Fibroblast of lung (primary cell): Measurements from ENCODE around the gene KIAA1671. TPM values are rescaled to one million over a fixed set of nuclear protein-coding genes. Genes with fewer than 3 reads are reported as not detected.

Experiments used
- DNase-seq, 2 donors: peaks; one replicate each; pipeline versions ENCODE4 v3.0.0 to v3.0.0-alpha.2; 2010; ENCODE audit warnings: low read depth in 2 of 2
- H2AFZ ChIP-seq: 2 replicates; pipeline ENCODE4 v1.5.1; 2012; ENCODE audit warnings: low read length, control low read depth, inconsistent platforms
- H3K27ac ChIP-seq: 2 replicates; pipeline ENCODE4 v1.5.1; 2011; ENCODE audit warnings: low read length, control low read depth; ENCODE audit not compliant: insufficient read depth
- H3K27me3 ChIP-seq: 2 replicates; pipeline ENCODE4 v1.5.1; 2011; ENCODE audit warnings: mild to moderate bottlenecking, low read length; ENCODE audit not compliant: control insufficient read depth, insufficient read depth
- H3K36me3 ChIP-seq: 2 replicates; pipeline ENCODE4 v1.5.1; 2011; ENCODE audit warnings: low read length; ENCODE audit not compliant: control insufficient read depth, insufficient read depth
- H3K4me1 ChIP-seq: 2 replicates; pipeline ENCODE4 v1.5.1; 2011; ENCODE audit warnings: low read length; ENCODE audit not compliant: control insufficient read depth, insufficient read depth; ENCODE audit errors: extremely low read depth
- H3K4me2 ChIP-seq: 2 replicates; pipeline ENCODE4 v1.5.1; 2011; ENCODE audit warnings: low read length, control low read depth; ENCODE audit not compliant: insufficient read depth; ENCODE audit errors: extremely low read depth
- H3K4me3 ChIP-seq, 4 experiments: fragments of 200-600 bp in 1 of 4; sonication (generic) in 1 of 4; replicated peaks in 1 of 4; 2 replicates each; pipeline ENCODE4 v1.5.1; 2011 to 2016; ENCODE audit warnings: low read length in 4 of 4, low read depth in 3 of 4, mild to moderate bottlenecking in 3 of 4, control low read depth in 2 of 4, inconsistent platforms in 1 of 4, mixed read lengths in 1 of 4; ENCODE audit not compliant: insufficient read depth in 1 of 4; ENCODE audit errors: control extremely low read depth in 1 of 4
- H3K79me2 ChIP-seq: 2 replicates; pipeline ENCODE4 v1.5.1; 2012; ENCODE audit warnings: mild to moderate bottlenecking, low read length, inconsistent platforms; ENCODE audit not compliant: control insufficient read depth, insufficient read depth
- H3K9ac ChIP-seq: 2 replicates; pipeline ENCODE4 v1.5.1; 2011; ENCODE audit warnings: mild to moderate bottlenecking, low read length, control low read depth; ENCODE audit not compliant: insufficient read depth
- H3K9me3 ChIP-seq: 2 replicates; pipeline ENCODE4 v1.5.1; 2012; ENCODE audit warnings: low read depth, low read length; ENCODE audit not compliant: control insufficient read depth, insufficient read depth
- H4K20me1 ChIP-seq: 2 replicates; pipeline ENCODE4 v1.5.1; 2011; ENCODE audit warnings: low read length; ENCODE audit not compliant: control insufficient read depth, insufficient read depth; ENCODE audit errors: extremely low read depth
- EZH2 ChIP-seq: IDR thresholded peaks from 2 replicates; pipeline ENCODE4 v1.5.1; 2012; ENCODE audit warnings: low read length, control low read depth, mild to moderate bottlenecking; ENCODE audit errors: missing control alignments
- polyA plus RNA-seq, 2 donors: library from polyadenylated mRNA; depleted of rRNA in 1 of 2; stranded (reverse) in 1 of 2; unstranded in 1 of 2; fragments of >200 nt; gene quantifications; 2 replicates each; pipeline ENCODE4 v1.2.1, GENCODE V29; 2011 to 2012; ENCODE audit warnings: missing spikeins in 1 of 2
- total RNA-seq: library from RNA; depleted of rRNA; stranded (reverse); fragments of >200 nt; gene quantifications from 2 replicates; pipeline ENCODE4 v1.2.1, GENCODE V29; 2014
- TF ChIP-seq, protein P1 (sequence below), 2 donors: IDR thresholded peaks in 1 of 2; conservative IDR thresholded peaks in 1 of 2; 1 replicate in 1 of 2; 2 replicates in 1 of 2; pipeline ENCODE4 v1.5.1; 2011 to 2012; ENCODE audit warnings: low read length in 2 of 2, control low read depth in 1 of 2, inconsistent platforms in 1 of 2, low read depth in 1 of 2, mild to moderate bottlenecking in 1 of 2

The KIAA1671 gene
- total and polyA plus RNA-seq, 2 donors (not counting 1 experiment from before 2014, with no cell fraction given), result 0.34 to 1.3 TPM

DNA sequence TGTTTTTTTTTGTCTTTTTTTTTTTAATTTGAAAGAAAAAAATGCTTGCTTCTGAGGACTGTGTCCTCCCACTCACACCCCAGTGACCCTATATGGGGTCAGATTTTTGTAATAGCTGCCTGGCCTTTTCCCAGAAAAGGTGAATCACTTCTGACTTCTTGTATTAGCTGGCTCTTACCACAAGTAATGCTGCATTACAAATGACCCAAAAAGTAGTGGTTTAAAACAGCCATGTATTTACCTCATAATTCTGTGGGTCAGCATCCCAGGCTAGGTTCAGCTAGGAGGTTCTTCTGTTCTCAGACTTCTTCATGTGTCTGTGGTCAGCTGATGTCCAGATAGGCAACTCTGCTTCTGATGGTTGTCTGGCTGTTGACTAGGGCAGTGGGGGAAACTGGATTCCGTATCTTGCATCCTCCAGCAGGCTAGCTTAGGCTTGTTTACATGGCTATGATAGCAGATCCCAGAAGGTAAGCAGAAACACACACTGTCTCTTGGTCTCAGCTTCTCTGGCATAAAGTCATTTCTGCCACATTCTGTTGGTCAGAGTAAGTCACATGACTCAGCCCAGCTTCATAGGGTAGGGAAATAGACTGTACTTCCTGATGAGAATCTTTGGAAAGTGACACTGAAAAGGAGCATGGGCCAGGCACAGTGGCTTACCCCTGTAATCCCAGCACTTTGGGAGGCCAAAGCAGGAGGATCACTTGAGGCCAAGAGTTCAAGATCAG is 25.5 kb upstream of the KIAA1671 start:
- H3K36me3 ChIP-seq, result no peaks in the 10 kb centered on the region
- H4K20me1 ChIP-seq, result no peaks in the 10 kb centered on the region
- H3K4me1 ChIP-seq, result no peaks in the 10 kb centered on the region
- peak; percentile 36 to 42 for DNase-seq
- no peak overlapping the region for H3K4me3 ChIP-seq
- TF ChIP-seq, protein P1, sequence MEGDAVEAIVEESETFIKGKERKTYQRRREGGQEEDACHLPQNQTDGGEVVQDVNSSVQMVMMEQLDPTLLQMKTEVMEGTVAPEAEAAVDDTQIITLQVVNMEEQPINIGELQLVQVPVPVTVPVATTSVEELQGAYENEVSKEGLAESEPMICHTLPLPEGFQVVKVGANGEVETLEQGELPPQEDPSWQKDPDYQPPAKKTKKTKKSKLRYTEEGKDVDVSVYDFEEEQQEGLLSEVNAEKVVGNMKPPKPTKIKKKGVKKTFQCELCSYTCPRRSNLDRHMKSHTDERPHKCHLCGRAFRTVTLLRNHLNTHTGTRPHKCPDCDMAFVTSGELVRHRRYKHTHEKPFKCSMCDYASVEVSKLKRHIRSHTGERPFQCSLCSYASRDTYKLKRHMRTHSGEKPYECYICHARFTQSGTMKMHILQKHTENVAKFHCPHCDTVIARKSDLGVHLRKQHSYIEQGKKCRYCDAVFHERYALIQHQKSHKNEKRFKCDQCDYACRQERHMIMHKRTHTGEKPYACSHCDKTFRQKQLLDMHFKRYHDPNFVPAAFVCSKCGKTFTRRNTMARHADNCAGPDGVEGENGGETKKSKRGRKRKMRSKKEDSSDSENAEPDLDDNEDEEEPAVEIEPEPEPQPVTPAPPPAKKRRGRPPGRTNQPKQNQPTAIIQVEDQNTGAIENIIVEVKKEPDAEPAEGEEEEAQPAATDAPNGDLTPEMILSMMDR (conservative IDR thresholded peaks at IDR 0.05 in 1 of 2, IDR thresholded peaks at IDR 0.05 in 1 of 2; ENCODE audit: low read depth in 1 of 2, low read length in 2 of 2), result no peak
- no peak for TF ChIP-seq EZH2
- H2AFZ ChIP-seq, result no peak overlapping the region
- H3K27ac ChIP-seq, result no peak overlapping the region
- no peaks in the 10 kb centered on the region for H3K79me2 ChIP-seq
- H3K4me2 ChIP-seq, result no peak overlapping the region
- H3K9ac ChIP-seq, result no peak overlapping the region
- H3K9me3 ChIP-seq, result no peaks in the 10 kb centered on the region
- no peaks in the 10 kb centered on the region for H3K27me3 ChIP-seq

DNA sequence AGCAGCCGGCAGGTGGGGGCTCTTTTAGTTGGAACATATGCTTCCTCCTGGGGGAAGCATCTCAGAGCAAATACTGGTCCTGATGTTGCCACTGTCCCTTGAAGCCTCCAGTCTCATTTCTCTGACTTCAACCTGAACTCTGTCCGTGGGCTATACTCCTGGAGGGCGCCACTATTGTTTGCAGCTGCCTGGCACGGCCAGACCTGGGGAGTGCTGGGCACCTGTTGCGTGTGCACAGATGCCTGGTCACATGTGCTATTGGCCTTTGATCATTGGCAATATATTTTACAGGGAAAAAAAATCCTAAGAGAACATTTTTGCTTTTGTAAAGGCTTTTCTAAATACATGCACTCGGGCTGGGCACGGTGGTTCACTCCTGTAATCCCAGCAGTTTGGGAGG is 24.2 kb upstream of the KIAA1671 start:
- H3K4me1 ChIP-seq, result no peaks in the 10 kb centered on the region
- H2AFZ ChIP-seq, result no peak overlapping the region
- H3K79me2 ChIP-seq, result no peaks in the 10 kb centered on the region
- H3K4me2 ChIP-seq, result no peak overlapping the region
- TF ChIP-seq, protein P1 (conservative IDR thresholded peaks at IDR 0.05 in 1 of 2, IDR thresholded peaks at IDR 0.05 in 1 of 2; ENCODE audit: low read depth in 1 of 2, low read length in 2 of 2), result no peak
- no peak for TF ChIP-seq EZH2
- no peak overlapping the region for H3K9ac ChIP-seq
- no peak overlapping the region for H3K27ac ChIP-seq
- H3K4me3 ChIP-seq, result no peak overlapping the region
- no peak for DNase-seq
- H3K27me3 ChIP-seq, result no peaks in the 10 kb centered on the region
- H4K20me1 ChIP-seq, result no peaks in the 10 kb centered on the region
- no peaks in the 10 kb centered on the region for H3K9me3 ChIP-seq
- no peaks in the 10 kb centered on the region for H3K36me3 ChIP-seq

DNA sequence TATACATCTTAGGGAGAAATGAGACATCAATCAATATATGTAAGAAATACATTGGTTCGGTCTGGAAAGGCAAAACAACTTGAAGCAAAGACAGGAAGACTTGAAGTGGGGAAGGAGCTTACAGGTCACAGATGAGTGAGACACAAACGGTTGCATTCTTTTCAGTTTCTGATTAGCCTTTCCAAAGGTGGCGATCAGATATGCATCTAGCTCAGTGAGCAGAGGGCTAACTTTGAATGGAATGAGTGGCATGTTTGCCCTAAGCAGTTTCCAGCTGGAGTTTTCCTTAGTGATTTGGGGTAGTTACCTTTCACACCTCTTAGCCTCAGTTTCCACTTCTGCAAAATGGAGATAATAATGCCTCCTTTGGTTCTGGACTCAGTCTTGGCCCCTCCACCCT is 21.8 kb upstream of the KIAA1671 start:
- DNase-seq, result no peak
- H3K36me3 ChIP-seq, result no peaks in the 10 kb centered on the region
- H3K27me3 ChIP-seq, result no peaks in the 10 kb centered on the region
- H3K27ac ChIP-seq, result no peak overlapping the region
- H3K9ac ChIP-seq, result no peak overlapping the region
- no peaks in the 10 kb centered on the region for H4K20me1 ChIP-seq
- no peak overlapping the region for H2AFZ ChIP-seq
- H3K4me3 ChIP-seq, result no peak overlapping the region
- H3K9me3 ChIP-seq, result no peaks in the 10 kb centered on the region
- TF ChIP-seq EZH2, result no peak
- TF ChIP-seq, protein P1 (conservative IDR thresholded peaks at IDR 0.05 in 1 of 2, IDR thresholded peaks at IDR 0.05 in 1 of 2; ENCODE audit: low read depth in 1 of 2, low read length in 2 of 2), result no peak
- H3K4me2 ChIP-seq, result no peak overlapping the region
- no peaks in the 10 kb centered on the region for H3K79me2 ChIP-seq
- H3K4me1 ChIP-seq, result no peaks in the 10 kb centered on the region
